A549 treated with AZD9567 at 1 μM for 4 hours (cell line): ENCODE data around the gene FAM120C. TPM values are rescaled to one million over a fixed set of nuclear protein-coding genes. Genes with fewer than 3 reads are reported as not detected.

Experiments
- total RNA-seq: library from RNA; stranded (reverse); fragments of 200-300 nt; extraction: Qiagen RNA extraction; gene quantifications from 5 replicates; pipeline ENCODE4 v1.2.3, GENCODE V29; 2022; ENCODE audit not compliant: insufficient read depth

Gene FAM120C
- total RNA-seq = 4.8 to 6.1 TPM (median 5.5 TPM) in 5 replicates

DNA sequence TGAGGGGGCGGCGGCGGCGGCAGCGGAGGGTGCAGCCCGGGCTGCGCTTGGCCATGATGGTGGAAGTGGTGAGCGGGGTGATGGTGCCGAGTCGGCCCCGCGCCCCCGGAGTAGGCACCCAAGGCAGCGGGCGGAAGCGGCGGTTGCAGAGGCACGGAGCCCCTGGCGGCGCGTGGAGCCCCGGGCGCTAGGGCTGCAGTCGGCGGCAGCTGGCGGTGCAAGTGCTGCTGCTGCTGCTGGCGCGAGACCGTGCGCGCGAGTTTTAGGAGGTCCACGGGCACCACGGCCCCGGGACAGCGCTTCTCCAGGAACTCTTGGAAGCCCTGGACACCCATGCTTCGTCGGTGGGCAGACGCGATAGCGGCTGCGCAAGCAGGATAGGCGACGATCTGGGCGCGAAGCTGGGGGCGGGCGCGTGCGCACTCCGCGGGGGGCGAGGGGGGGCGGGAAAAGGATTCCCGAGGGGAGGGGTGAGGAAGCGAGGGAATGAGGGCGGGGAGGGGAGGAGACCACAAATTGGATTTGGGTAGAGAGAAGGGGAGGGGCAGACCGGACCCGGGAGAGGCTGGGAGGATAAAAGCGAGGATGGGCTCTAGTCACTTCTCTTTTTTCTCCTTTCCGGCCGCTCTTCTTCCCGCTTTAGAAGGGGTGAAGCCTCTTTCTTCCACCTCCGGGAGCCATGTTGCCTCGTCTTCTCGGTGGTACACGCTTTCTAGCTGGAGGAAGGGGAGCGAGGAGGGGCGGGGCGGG is at the start of gene FAM120C:
Gene FAM120C, minus strand, starts transcription at position 391 of the 750 bp plus-strand sequence. Its CDS starts 56 bp downstream, at position 335.

GRCh38 chrX:54044126-54044876 is 138.8 kb downstream of the FAM120C start, which contains the start of gene PHF8:
Gene PHF8, minus strand, starts transcription at chrX:54044473. Its CDS starts 1,745 bp downstream, at chrX:54042728.

Other genes with a start within 250 kb of the FAM120C start
- gene PHF8, start 138.8 kb downstream of the FAM120C start, total RNA-seq = 11.1 to 13.7 TPM (median 12.9 TPM) in 5 replicates
- gene WNK3, start 174.8 kb upstream of the FAM120C start, total RNA-seq = 0.02 to 0.13 TPM (median 0.05 TPM) in 4 of 5 replicates, not detected in the other